HG02938 (cell line): ENCODE measurements around the gene MARCHF7.

Experiments used
- ATAC-seq: cut with Tn5 transposase; IDR thresholded peaks from one replicate; pipeline ENCODE4 v1.9.1; 2021; ENCODE audit warnings: mild to moderate bottlenecking, moderate library complexity; ENCODE audit not compliant: unreplicated experiment

Gene MARCHF7

GRCh38 chr2:159760326-159760725, 48.0 kb downstream of the MARCHF7 start:
- no peak for ATAC-seq

DNA sequence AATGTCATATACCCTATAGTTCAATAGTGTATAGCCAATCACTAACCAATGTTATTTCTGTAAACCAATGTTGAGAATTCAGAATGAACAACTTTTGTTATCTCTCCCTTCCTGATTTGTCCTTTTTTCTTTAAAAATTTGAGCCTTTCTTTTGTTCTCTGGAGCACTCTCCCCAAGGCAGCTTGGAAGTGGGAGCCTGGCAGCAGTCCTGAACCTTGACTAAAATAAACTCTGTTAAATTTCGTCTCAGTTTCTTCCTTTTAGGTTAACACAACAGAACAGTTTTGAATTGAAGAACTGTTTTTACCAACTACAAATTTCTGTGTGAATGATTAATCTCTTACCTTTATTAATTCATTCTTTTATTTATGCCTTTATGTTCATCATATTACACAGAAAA, 49.8 kb downstream of the MARCHF7 start:
- no peak for ATAC-seq
